Fibroblast of lung (primary cell): Measurements from ENCODE around the gene CUL1.

Experiments used
- CTCF ChIP-seq, 2 donors: IDR thresholded peaks in 1 of 2; conservative IDR thresholded peaks in 1 of 2; 1 replicate in 1 of 2; 2 replicates in 1 of 2; pipeline ENCODE4 v1.5.1; 2011 to 2012; ENCODE audit warnings: low read length in 2 of 2, control low read depth in 1 of 2, inconsistent platforms in 1 of 2, low read depth in 1 of 2, mild to moderate bottlenecking in 1 of 2
- EZH2 ChIP-seq: IDR thresholded peaks from 2 replicates; pipeline ENCODE4 v1.5.1; 2012; ENCODE audit warnings: low read length, control low read depth, mild to moderate bottlenecking; ENCODE audit errors: missing control alignments

- TF ChIP-seq CTCF (conservative IDR thresholded peaks at IDR 0.05 in 1 of 2, IDR thresholded peaks at IDR 0.05 in 1 of 2; ENCODE audit: low read depth in 1 of 2, low read length in 2 of 2) (no peak), EZH2 (no peak)
Observed at GRCh38 chr7:148804343-148805235, 105.9 kb downstream of the CUL1 start.
